ENCODE data around the gene VMP1.
"Not testable (repeated sequence)": the region's sequence is repeated elsewhere in the genome, so short reads cannot be mapped to it uniquely, and the experiment has no call there.

Gene VMP1

GRCh38 chr17:59873414-59873813 lies 166.0 kb downstream of the VMP1 start:
- not testable (repeated sequence) for DNase-seq

- DNase-seq = no peak
These were observed 166.9 kb downstream of the VMP1 start for GRCh38 chr17:59874376-59874775.

- no peak for DNase-seq
These were observed 168.7 kb downstream of the VMP1 start for GRCh38 chr17:59876107-59876506.

- no peak for DNase-seq
These were observed 170.5 kb downstream of the VMP1 start for GRCh38 chr17:59877965-59878364.

GRCh38 chr17:59878624-59879023 lies 171.2 kb downstream of the VMP1 start:
- DNase-seq = no peak

- no peak for DNase-seq
These were observed 177.4 kb downstream of the VMP1 start for GRCh38 chr17:59884861-59885260.

GRCh38 chr17:59888145-59888750 lies 180.8 kb downstream of the VMP1 start:
- DNase-seq = no peak

- no peak for DNase-seq
These were observed 183.3 kb downstream of the VMP1 start for GRCh38 chr17:59890720-59891119.

Measured in NCI-H1694 (cell line).